Measurements from ENCODE around the gene SLAMF7.
"Not testable (repeated sequence)": the region's sequence is repeated elsewhere in the genome, so short reads cannot be mapped to it uniquely, and the experiment has no call there.

DNA sequence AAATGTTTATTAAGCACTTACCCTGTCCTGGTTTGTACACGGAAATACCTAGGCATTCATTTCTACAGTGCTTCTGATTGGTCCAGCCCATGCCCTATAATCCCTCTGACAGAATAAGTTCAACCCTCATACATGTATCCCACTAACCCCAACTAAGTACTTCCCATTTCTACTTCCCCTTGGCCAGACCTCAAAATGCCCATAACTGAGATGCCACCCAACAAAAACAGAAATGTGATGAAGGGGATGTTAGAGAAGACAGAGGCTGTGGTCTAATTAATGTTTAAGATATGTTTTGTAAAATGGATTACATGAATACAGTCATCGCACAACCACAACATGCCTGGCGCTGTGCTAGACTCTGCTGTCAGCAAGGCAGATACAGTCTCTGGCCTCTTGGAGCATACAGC is 33.8 kb upstream of the SLAMF7 start:
- TF ChIP-seq POLR2A (IDR thresholded peaks at IDR 0.05; ENCODE audit: low read length); GATA1 (IDR thresholded peaks at IDR 0.05; ENCODE audit: low read depth, low read length): not testable (repeated sequence)

Measured in erythroblast (primary cell).